ENCODE measurements around the gene NAV2.

DNA sequence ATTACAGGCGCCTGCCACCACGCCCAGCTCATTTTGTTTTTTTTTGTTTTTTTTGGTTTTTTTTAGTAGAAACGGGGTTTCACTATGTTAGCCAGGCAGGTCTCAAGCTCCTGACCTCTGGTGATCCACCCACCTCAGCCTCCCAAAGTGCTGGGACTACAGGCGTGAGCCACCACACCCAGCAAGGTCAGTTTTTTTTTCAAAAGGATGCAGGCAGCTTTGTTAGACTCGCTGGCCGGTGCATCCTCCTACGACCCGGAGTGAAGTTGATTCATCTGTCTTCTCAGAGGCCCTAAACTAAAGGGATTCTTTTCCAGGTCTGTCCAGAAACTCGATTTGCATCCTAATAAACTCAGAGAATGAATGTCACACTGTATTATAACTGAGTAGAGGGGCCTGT, 265.3 kb downstream of the NAV2 start:
- TF ChIP-seq EZH2 (IDR thresholded peaks at IDR 0.05) (no peak), POLR2AphosphoS5 (IDR thresholded peaks at IDR 0.05; ENCODE audit: borderline replicate concordance, low read depth, low read length) (no peak)

Data from SK-N-MC (cell line).